IMR-90 (cell line): ENCODE measurements around the gene MCF2L2. TPM values are rescaled to one million over a fixed set of nuclear protein-coding genes. Genes with fewer than 3 reads are reported as not detected.

ENCODE experiments used
- ATAC-seq: fragments of 200-7000 bp; cut with Tn5 transposase; 2 replicates; pipeline ENCODE4 v1.9.1; 2020; ENCODE audit warnings: low read depth, mild to moderate bottlenecking, moderate library complexity
- BruUV-seq: library from RNA; stranded (reverse); fragments of 400-500 nt; replicated peaks from 2 replicates; lab custom pipeline; 2021; lab: Mats Ljungman, UMichigan
- CTCF ChIA-PET: fragments of 300-600 bp; formaldehyde crosslinking; extraction: SDS; loops from one replicate; lab custom pipeline; 2021; ENCODE audit warnings: antibody characterized with exemption; lab: Yijun Ruan, JAX
- POLR2A ChIA-PET: fragments of 300-600 bp; sonication (Branson Sonifier 250); formaldehyde crosslinking; loops from one replicate; lab custom pipeline; 2022; ENCODE audit warnings: antibody characterized with exemption; ENCODE audit not compliant: unreplicated experiment; lab: Charles Lee
- DNase-seq: peaks from one replicate; pipeline ENCODE4 v3.0.0; 2013
- H2AFZ ChIP-seq: replicated peaks from 2 replicates; pipeline ENCODE3; 2013; ENCODE audit warnings: low read length, mild to moderate bottlenecking; ENCODE audit not compliant: poor library complexity
- H2AK5ac ChIP-seq: 2 replicates; pipeline ENCODE4 v1.6.1; 2013; ENCODE audit warnings: low read depth, low read length, inconsistent platforms
- H2AK9ac ChIP-seq: replicated peaks from 2 replicates; pipeline ENCODE3; 2013; ENCODE audit warnings: mild to moderate bottlenecking, low read depth, low read length, moderate library complexity; ENCODE audit not compliant: poor library complexity
- H2BK120ac ChIP-seq: 2 replicates; pipeline ENCODE4 v1.6.1; 2013; ENCODE audit warnings: low read depth, low read length, inconsistent platforms
- H2BK15ac ChIP-seq: 3 replicates; pipeline ENCODE4 v1.6.1; 2013; ENCODE audit warnings: low read depth, low read length, inconsistent platforms
- H2BK20ac ChIP-seq: 2 replicates; pipeline ENCODE4 v1.6.1; 2013; ENCODE audit warnings: low read depth, mild to moderate bottlenecking, inconsistent platforms, low read length, moderate library complexity
- H2BK5ac ChIP-seq: 2 replicates; pipeline ENCODE4 v1.6.1; 2013; ENCODE audit warnings: mild to moderate bottlenecking, low read depth, low read length, inconsistent platforms; ENCODE audit not compliant: poor library complexity, severe bottlenecking
- H3K14ac ChIP-seq: replicated peaks from 2 replicates; pipeline ENCODE4 v1.6.1; 2013; ENCODE audit warnings: low read depth, low read length, inconsistent platforms
- H3K18ac ChIP-seq: 2 replicates; pipeline ENCODE4 v1.6.1; 2013; ENCODE audit warnings: low read depth, low read length, control low read depth
- H3K23ac ChIP-seq: 2 replicates; pipeline ENCODE4 v1.6.1; 2013; ENCODE audit warnings: low read depth, low read length, inconsistent platforms
- H3K27ac ChIP-seq: 2 replicates; pipeline ENCODE4 v1.5.1; 2013; ENCODE audit warnings: mild to moderate bottlenecking, control low read depth, low read length; ENCODE audit not compliant: insufficient read depth
- H3K27me3 ChIP-seq: 2 replicates; pipeline ENCODE4 v1.6.1; 2013; ENCODE audit warnings: low read length; ENCODE audit not compliant: control insufficient read depth, insufficient read depth
- H3K36me3 ChIP-seq: 2 replicates; pipeline ENCODE4 v1.6.1; 2013; ENCODE audit warnings: low read length, mixed read lengths; ENCODE audit not compliant: control insufficient read depth, insufficient read depth
- H3K4ac ChIP-seq: 2 replicates; pipeline ENCODE4 v1.6.1; 2013; ENCODE audit warnings: low read depth, low read length, inconsistent platforms
- H3K4me1 ChIP-seq: 2 replicates; pipeline ENCODE4 v1.6.1; 2013; ENCODE audit warnings: low read length, mixed read lengths; ENCODE audit not compliant: control insufficient read depth, insufficient read depth
- H3K4me2 ChIP-seq: 2 replicates; pipeline ENCODE4 v1.6.1; 2013; ENCODE audit warnings: low read depth, mild to moderate bottlenecking, control low read depth, low read length, moderate library complexity
- H3K4me3 ChIP-seq: 2 replicates; pipeline ENCODE4 v1.5.1; 2013; ENCODE audit warnings: low read depth, mild to moderate bottlenecking, control low read depth, low read length, moderate library complexity; ENCODE audit not compliant: insufficient read depth
- H3K56ac ChIP-seq: 2 replicates; pipeline ENCODE4 v1.6.1; 2013; ENCODE audit warnings: low read length, inconsistent platforms; ENCODE audit not compliant: insufficient read depth; ENCODE audit errors: extremely low read depth
- H3K79me1 ChIP-seq, 2 experiments: 2 replicates each; pipeline ENCODE4 v1.6.1; 2013; ENCODE audit warnings: low read length in 2 of 2, inconsistent platforms in 1 of 2, low read depth in 1 of 2
- H3K9ac ChIP-seq: 2 replicates; pipeline ENCODE4 v1.6.1; 2013; ENCODE audit warnings: low read depth, low read length, control low read depth
- H3K9me1 ChIP-seq: 2 replicates; pipeline ENCODE4 v1.6.1; 2013; ENCODE audit warnings: low read length, inconsistent platforms; ENCODE audit not compliant: insufficient read depth
- H3K9me3 ChIP-seq: 2 replicates; pipeline ENCODE4 v1.6.1; 2013; ENCODE audit warnings: low read length; ENCODE audit not compliant: control insufficient read depth, insufficient read depth
- H4K20me1 ChIP-seq: 2 replicates; pipeline ENCODE4 v1.6.1; 2013; ENCODE audit warnings: low read length, inconsistent platforms; ENCODE audit not compliant: insufficient read depth
- H4K5ac ChIP-seq: 2 replicates; pipeline ENCODE4 v1.6.1; 2013; ENCODE audit warnings: mild to moderate bottlenecking, low read depth, low read length, control low read depth
- H4K8ac ChIP-seq, 2 experiments: 2 replicates each; pipeline ENCODE4 v1.6.1; 2013; ENCODE audit warnings: low read depth in 2 of 2, low read length in 2 of 2, control low read depth in 1 of 2, inconsistent platforms in 1 of 2
- H4K91ac ChIP-seq: 2 replicates; pipeline ENCODE4 v1.6.1; 2013; ENCODE audit warnings: low read depth, low read length, inconsistent platforms; ENCODE audit not compliant: insufficient read depth
- BHLHE40 ChIP-seq: fragments of 150-350 bp; IDR thresholded peaks from 2 replicates; pipeline ENCODE4 v1.6.1; 2016; ENCODE audit warnings: mild to moderate bottlenecking, low read depth, low read length
- FOS ChIP-seq: fragments of 150-350 bp; IDR thresholded peaks from 2 replicates; pipeline ENCODE4 v1.6.1; 2016; ENCODE audit warnings: low read depth, low read length
- SMC3 ChIP-seq: fragments of 150-350 bp; IDR thresholded peaks from 2 replicates; pipeline ENCODE4 v1.6.1; 2016; ENCODE audit warnings: low read depth, mild to moderate bottlenecking, antibody characterized with exemption, low read length, moderate library complexity
- USF2 ChIP-seq: fragments of 150-350 bp; IDR thresholded peaks from 2 replicates; pipeline ENCODE4 v1.6.1; 2017; ENCODE audit warnings: mild to moderate bottlenecking, antibody characterized with exemption, low read length, low read depth
- WGBS, 2 experiments: methylation state at CpG; one replicate each; pipeline versions ENCODE4 v1.1.5 to v1.1.7; 2013; ENCODE audit warnings: missing lambda C conversion rate in 2 of 2; ENCODE audit not compliant: insufficient read length in 1 of 2; ENCODE audit errors: extremely low coverage in 2 of 2; 5-methylcytosine and 5-hydroxymethylcytosine counted together
- dilution Hi-C: fragments of 300-500 bp; cut with HindIII; formaldehyde crosslinking; loops from one replicate; pipeline ENCODE4 v1.14.3; 2018; ENCODE audit warnings: low sequenced_read_pairs; ENCODE audit not compliant: unreplicated experiment
- in situ Hi-C: fragments of 300-500 bp; cut with MboI; formaldehyde crosslinking; loops from 3 replicates; pipeline ENCODE4 v1.14.3; 2019; ENCODE audit warnings: low sequenced_read_pairs, inconsistent platforms, mixed read lengths
- intact Hi-C: fragments of 100-400 bp; cut with micrococcal nuclease; formaldehyde crosslinking; loops from 2 replicates; pipeline ENCODE4 v1.10.0; 2022
- polyA plus RNA-seq, 3 experiments: library from polyadenylated mRNA; depleted of rRNA; stranded (reverse); fragments of >200 nt; gene quantifications; 2 replicates each; pipeline ENCODE4 v1.2.3, GENCODE V29; 2012; ENCODE audit warnings: low replicate concordance in 1 of 3
- total RNA-seq: library from RNA; depleted of rRNA; stranded (reverse); fragments of >200 nt; gene quantifications from 2 replicates; pipeline ENCODE4 v1.2.3, GENCODE V29; 2012
- TF ChIP-seq, protein P1 (sequence below): conservative IDR thresholded peaks from 2 replicates; pipeline ENCODE4 v1.5.1; 2012; ENCODE audit warnings: mild to moderate bottlenecking, low read depth, low read length, improper control_type of control experiment

Gene MCF2L2
- total and polyA plus RNA-seq, 2 of the 4 experiments (the other 2 are of a cell fraction) = under 0.01 TPM; not detected in 1

- H2AK5ac ChIP-seq = no peak overlapping the region
- intact Hi-C loops (no loop called here), in situ Hi-C loops (no loop called here), dilution Hi-C loops (no loop called here)
- H3K23ac ChIP-seq = peak overlapping the region; percentile 59; the same call in 1 of the 2 replicates
- H2BK5ac ChIP-seq = no peak overlapping the region
- H3K18ac ChIP-seq = no peak overlapping the region
- peak overlapping the region; percentile 48 for H3K4me3 ChIP-seq
- peak overlapping the region; percentile 92 for H3K4me2 ChIP-seq
- no peaks in the 10 kb centered on the region for H3K36me3 ChIP-seq
- H3K14ac ChIP-seq = no peak overlapping the region
- ATAC-seq = peak; percentile 76
- no peaks in the 10 kb centered on the region for H3K79me1 ChIP-seq
- POLR2A ChIA-PET = no interaction called here
- no peak overlapping the region for H3K27ac ChIP-seq
- peaks cover 46% of the 10 kb centered on the region for H3K27me3 ChIP-seq
- H4K5ac ChIP-seq = no peak overlapping the region
- no peak overlapping the region for H3K9ac ChIP-seq
- no peak overlapping the region for H2BK15ac ChIP-seq
- no peak overlapping the region for H4K8ac ChIP-seq
- H4K20me1 ChIP-seq = no peaks in the 10 kb centered on the region
- CTCF ChIA-PET = interaction anchor here (0.9 to 2.0 kb wide), 2 partner anchors 15 to 204 kb away, joined by 3 to 5 read pairs; no protein-coding TSS in a partner anchor
- no TSS peak for BruUV-seq
- H3K56ac ChIP-seq = no peak overlapping the region
- H3K4ac ChIP-seq = no peak overlapping the region
- peak overlapping the region; percentile 13 for H2AK9ac ChIP-seq
- H2AFZ ChIP-seq = peak overlapping the region; percentile 87
- H4K91ac ChIP-seq = no peak overlapping the region
- H3K9me1 ChIP-seq = no peaks in the 10 kb centered on the region
- 1% methylated on average over 26 of the region's 68 CpGs; no CpG with 5 or more reads in 1 of the 2 experiments for WGBS, 2 experiments
- no peaks in the 10 kb centered on the region for H3K4me1 ChIP-seq
- DNase-seq = no peak
- no peak overlapping the region for H2BK20ac ChIP-seq
- H2BK120ac ChIP-seq = no peak overlapping the region
- no peaks in the 10 kb centered on the region for H3K9me3 ChIP-seq
- TF ChIP-seq BHLHE40 (no peak), SMC3 (0 out of 2 replicates have a peak, but pooled peaks have one; percentile 2), FOS (no peak), USF2 (no peak)
- TF ChIP-seq, protein P1, sequence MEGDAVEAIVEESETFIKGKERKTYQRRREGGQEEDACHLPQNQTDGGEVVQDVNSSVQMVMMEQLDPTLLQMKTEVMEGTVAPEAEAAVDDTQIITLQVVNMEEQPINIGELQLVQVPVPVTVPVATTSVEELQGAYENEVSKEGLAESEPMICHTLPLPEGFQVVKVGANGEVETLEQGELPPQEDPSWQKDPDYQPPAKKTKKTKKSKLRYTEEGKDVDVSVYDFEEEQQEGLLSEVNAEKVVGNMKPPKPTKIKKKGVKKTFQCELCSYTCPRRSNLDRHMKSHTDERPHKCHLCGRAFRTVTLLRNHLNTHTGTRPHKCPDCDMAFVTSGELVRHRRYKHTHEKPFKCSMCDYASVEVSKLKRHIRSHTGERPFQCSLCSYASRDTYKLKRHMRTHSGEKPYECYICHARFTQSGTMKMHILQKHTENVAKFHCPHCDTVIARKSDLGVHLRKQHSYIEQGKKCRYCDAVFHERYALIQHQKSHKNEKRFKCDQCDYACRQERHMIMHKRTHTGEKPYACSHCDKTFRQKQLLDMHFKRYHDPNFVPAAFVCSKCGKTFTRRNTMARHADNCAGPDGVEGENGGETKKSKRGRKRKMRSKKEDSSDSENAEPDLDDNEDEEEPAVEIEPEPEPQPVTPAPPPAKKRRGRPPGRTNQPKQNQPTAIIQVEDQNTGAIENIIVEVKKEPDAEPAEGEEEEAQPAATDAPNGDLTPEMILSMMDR = peak; percentile 18; the same call in 1 of the 2 replicates
These were observed 249.4 kb downstream of the MCF2L2 start for GRCh38 chr3:183178833-183179549.
